RWPE1 (cell line): ENCODE data around the gene CEMIP.

Experiments
- CTCF ChIA-PET: fragments of 350-600 bp; sonication (Branson Sonifier 250); formaldehyde crosslinking; extraction: SDS; loops from one replicate; lab custom pipeline; 2021; lab: Yijun Ruan, JAX
- POLR2A ChIA-PET: fragments of 400-600 bp; formaldehyde crosslinking; extraction: SDS; loops from one replicate; lab custom pipeline; 2020; ENCODE audit warnings: antibody characterized with exemption; ENCODE audit not compliant: low non-redundant PET; lab: Yijun Ruan, JAX
- DNase-seq: peaks from one replicate; pipeline ENCODE4 v3.0.0; 2012; ENCODE audit warnings: low spot score
- H3K27ac ChIP-seq: fragments of 450-650 bp; 2 replicates; pipeline ENCODE4 v1.5.1; 2017
- CTCF ChIP-seq: fragments of 450-650 bp; conservative IDR thresholded peaks from 2 replicates; pipeline ENCODE4 v1.5.1; 2017; ENCODE audit warnings: low read depth, mild to moderate bottlenecking

The CEMIP gene

GRCh38 chr15:80849308-80849707 lies 70.1 kb downstream of the CEMIP start:
- TF ChIP-seq CTCF, result no peak
- CTCF ChIA-PET, result interaction anchor here (0.9 kb wide), 1 partner anchor 121 kb away, joined by 4 read pairs; no protein-coding TSS in a partner anchor
- DNase-seq, result peak; percentile 76
- POLR2A ChIA-PET, result no interaction called here
- H3K27ac ChIP-seq, result peak overlapping the region; percentile 33

- no peak for TF ChIP-seq CTCF
- CTCF ChIA-PET, result no interaction called here
- H3K27ac ChIP-seq, result peak overlapping the region; percentile 40
- POLR2A ChIA-PET, result no interaction called here
- DNase-seq, result peak; percentile 76
These were observed 71.8 kb downstream of the CEMIP start for GRCh38 chr15:80850941-80851451.

- DNase-seq, result peak; percentile 61
- H3K27ac ChIP-seq, result peak overlapping the region; percentile 55; the same call in 1 of the 2 replicates
- ChIA-PET CTCF (no interaction called here), POLR2A (interaction anchor here (0.6 kb wide), 1 partner anchor 22 kb away, joined by 12 read pairs; no protein-coding TSS in a partner anchor)
- no peak for TF ChIP-seq CTCF
These were observed 73.5 kb downstream of the CEMIP start for GRCh38 chr15:80852676-80853075.

- no peak for DNase-seq
- no peak overlapping the region for H3K27ac ChIP-seq
- CTCF ChIA-PET, result interaction anchor here (1.6 kb wide), 1 partner anchor 10 kb away, joined by 4 read pairs; no protein-coding TSS in a partner anchor
- POLR2A ChIA-PET, result no interaction called here
- no peak for TF ChIP-seq CTCF
These were observed 74.9 kb downstream of the CEMIP start for GRCh38 chr15:80854104-80854503.

- CTCF ChIA-PET, result interaction anchor here (1.6 kb wide), 1 partner anchor 9 kb away, joined by 4 read pairs; no protein-coding TSS in a partner anchor
These were observed 76.0 kb downstream of the CEMIP start for GRCh38 chr15:80855206-80855605.

GRCh38 chr15:80856400-80856799 lies 77.2 kb downstream of the CEMIP start:
- CTCF ChIA-PET, result no interaction called here
- no peak overlapping the region for H3K27ac ChIP-seq
- DNase-seq, result no peak
- POLR2A ChIA-PET, result no interaction called here
- TF ChIP-seq CTCF, result no peak; the same call in 1 of the 2 replicates

More at GRCh38 chr15:80855206-80855605, 76.0 kb downstream of the CEMIP start:
- no peak for TF ChIP-seq CTCF
- no peak overlapping the region for H3K27ac ChIP-seq
- no peak for DNase-seq
- POLR2A ChIA-PET, result no interaction called here
